ENCODE results near the gene PDSS2. TPM values are rescaled to one million over a fixed set of nuclear protein-coding genes. Genes with fewer than 3 reads are reported as not detected.
A peak's percentile ranks its signal among the peaks of the same experiment; 100 is the strongest.

The PDSS2 gene
- polyA plus RNA-seq, 1 donor from 2014 or later: 4.6 TPM

- Histone ChIP-seq H3K9me3 (ENCODE audit: low read length) (no peaks in the 10 kb centered on the region), H3K9me2 (ENCODE audit: insufficient read depth, low read length) (no peaks in the 10 kb centered on the region), H3K27ac (ENCODE audit: low read length) (no peak overlapping the region), H3K27me3 (ENCODE audit: insufficient read depth, low read depth, low read length) (no peaks in the 10 kb centered on the region), H3K4me3 (ENCODE audit: low read length) (no peak overlapping the region), H3K79me2 (replicated peaks; ENCODE audit: insufficient read depth, low read length) (peaks cover 59% of the 10 kb centered on the region), H4K20me1 (ENCODE audit: insufficient read depth) (no peaks in the 10 kb centered on the region), H3K4me2 (ENCODE audit: low read length) (no peak overlapping the region), H3F3A (ENCODE audit: insufficient read depth, low read length, poor library complexity, severe bottlenecking) (no peaks in the 10 kb centered on the region), H2AFZ (ENCODE audit: low read depth, low read length) (no peak overlapping the region), H3K36me3 (ENCODE audit: insufficient read depth, low read length) (no peaks in the 10 kb centered on the region), H3K9ac (ENCODE audit: low read length) (no peak overlapping the region)
- no peak for TF ChIP-seq MXI1 (conservative IDR thresholded peaks at IDR 0.05; ENCODE audit: poor library complexity, severe bottlenecking)
- no peak for TF ChIP-seq TAF1 (IDR thresholded peaks at IDR 0.05; ENCODE audit: low read depth)
- no peak for TF ChIP-seq REST (IDR thresholded peaks at IDR 0.05; ENCODE audit: borderline replicate concordance)
- no peak for TF ChIP-seq CTCF (IDR thresholded peaks at IDR 0.05; ENCODE audit: poor library complexity, severe bottlenecking)
- TF ChIP-seq RAD21 (conservative IDR thresholded peaks at IDR 0.05): no peak
- TF ChIP-seq EZH2 (IDR thresholded peaks at IDR 0.05; ENCODE audit: borderline replicate concordance, insufficient read depth, low read length, poor library complexity, severe bottlenecking): no peak
- no peak for TF ChIP-seq POLR2AphosphoS5 (IDR thresholded peaks at IDR 0.05)
- TF ChIP-seq SMC3 (conservative IDR thresholded peaks at IDR 0.05; ENCODE audit: poor library complexity): no peak
- TF ChIP-seq EP300 (conservative IDR thresholded peaks at IDR 0.05; ENCODE audit: poor library complexity, severe bottlenecking): no peak
Measured at GRCh38 chr6:107504270-107505026, 45.1 kb upstream of the PDSS2 start.

- peak overlapping the region; percentile 24 for H3K4me3 ChIP-seq (ENCODE audit: low read length)
- H3K4me2 ChIP-seq (ENCODE audit: low read length): no peak overlapping the region
- no peak overlapping the region for H3K9ac ChIP-seq (ENCODE audit: low read length)
- TF ChIP-seq TAF1 (IDR thresholded peaks at IDR 0.05; ENCODE audit: low read depth) (no peak), REST (IDR thresholded peaks at IDR 0.05; ENCODE audit: borderline replicate concordance) (no peak), RAD21 (conservative IDR thresholded peaks at IDR 0.05) (no peak), EP300 (conservative IDR thresholded peaks at IDR 0.05; ENCODE audit: poor library complexity, severe bottlenecking) (no peak), CTCF (IDR thresholded peaks at IDR 0.05; ENCODE audit: poor library complexity, severe bottlenecking) (no peak), EZH2 (IDR thresholded peaks at IDR 0.05; ENCODE audit: borderline replicate concordance, insufficient read depth, low read length, poor library complexity, severe bottlenecking) (no peak), POLR2AphosphoS5 (IDR thresholded peaks at IDR 0.05) (no peak), MXI1 (conservative IDR thresholded peaks at IDR 0.05; ENCODE audit: poor library complexity, severe bottlenecking) (no peak), SMC3 (conservative IDR thresholded peaks at IDR 0.05; ENCODE audit: poor library complexity) (no peak)
- H3K79me2 ChIP-seq (replicated peaks; ENCODE audit: insufficient read depth, low read length): peaks cover 98% of the 10 kb centered on the region
- no peaks in the 10 kb centered on the region for H3F3A ChIP-seq (ENCODE audit: insufficient read depth, low read length, poor library complexity, severe bottlenecking)
- no peak overlapping the region for H2AFZ ChIP-seq (ENCODE audit: low read depth, low read length)
- no peaks in the 10 kb centered on the region for H3K9me2 ChIP-seq (ENCODE audit: insufficient read depth, low read length)
- no peaks in the 10 kb centered on the region for H3K36me3 ChIP-seq (ENCODE audit: insufficient read depth, low read length)
- no peaks in the 10 kb centered on the region for H3K9me3 ChIP-seq (ENCODE audit: low read length)
- peaks cover 9% of the 10 kb centered on the region for H4K20me1 ChIP-seq (ENCODE audit: insufficient read depth)
- H3K27ac ChIP-seq (ENCODE audit: low read length): no peak overlapping the region
- H3K27me3 ChIP-seq (ENCODE audit: insufficient read depth, low read depth, low read length): no peaks in the 10 kb centered on the region
Measured at GRCh38 chr6:107496892-107497684, 37.7 kb upstream of the PDSS2 start.
